KMS-11 (cell line): Measurements from ENCODE around the gene PLXNA4.

ENCODE experiments used
- H2AFZ ChIP-seq: fragments of 200-600 bp; sonication (generic); 2 replicates; pipeline ENCODE4 v1.6.1; 2016; ENCODE audit warnings: antibody characterized with exemption, mixed run types, low read depth
- H3K27ac ChIP-seq: fragments of 200-600 bp; sonication (generic); 2 replicates; pipeline ENCODE4 v1.6.1; 2016; ENCODE audit warnings: mild to moderate bottlenecking, mixed run types
- H3K27me3 ChIP-seq: fragments of 200-600 bp; sonication (generic); 2 replicates; pipeline ENCODE4 v1.6.1; 2017; ENCODE audit warnings: mild to moderate bottlenecking, low read depth, mixed run types, moderate library complexity; ENCODE audit not compliant: insufficient read depth
- H3K36me3 ChIP-seq: fragments of 200-600 bp; sonication (generic); 2 replicates; pipeline ENCODE4 v1.6.1; 2017; ENCODE audit warnings: mild to moderate bottlenecking, mixed run types; ENCODE audit not compliant: insufficient read depth
- H3K4me1 ChIP-seq: fragments of 200-600 bp; sonication (generic); 2 replicates; pipeline ENCODE4 v1.6.1; 2016; ENCODE audit warnings: mild to moderate bottlenecking, low read depth, mixed run types; ENCODE audit not compliant: poor library complexity, severe bottlenecking
- H3K4me2 ChIP-seq: fragments of 200-600 bp; sonication (generic); 2 replicates; pipeline ENCODE4 v1.7.0; 2016; ENCODE audit warnings: mild to moderate bottlenecking, mixed run types
- H3K4me3 ChIP-seq: fragments of 200-600 bp; sonication (generic); IDR thresholded peaks from 2 replicates; pipeline ENCODE4 v1.6.1; 2017; ENCODE audit warnings: low read depth, low read length, mixed read lengths; ENCODE audit not compliant: insufficient read depth
- H3K79me2 ChIP-seq: fragments of 200-600 bp; sonication (generic); 2 replicates; pipeline ENCODE4 v1.6.1; 2016; ENCODE audit warnings: low read depth, mixed run types; ENCODE audit not compliant: insufficient read depth
- H3K9ac ChIP-seq: fragments of 200-600 bp; sonication (generic); 2 replicates; pipeline ENCODE4 v1.6.1; 2016; ENCODE audit warnings: mild to moderate bottlenecking, mixed run types
- H4K20me1 ChIP-seq: fragments of 200-600 bp; sonication (generic); 2 replicates; pipeline ENCODE4 v1.6.1; 2016; ENCODE audit warnings: mild to moderate bottlenecking, mixed run types; ENCODE audit not compliant: insufficient read depth
- CTCF ChIP-seq: fragments of 200-600 bp; sonication (generic); conservative IDR thresholded peaks from 2 replicates; pipeline ENCODE4 v1.6.1; 2017; ENCODE audit warnings: low read depth, mild to moderate bottlenecking, antibody characterized with exemption, low read length, moderate library complexity, mixed read lengths

The PLXNA4 gene

DNA sequence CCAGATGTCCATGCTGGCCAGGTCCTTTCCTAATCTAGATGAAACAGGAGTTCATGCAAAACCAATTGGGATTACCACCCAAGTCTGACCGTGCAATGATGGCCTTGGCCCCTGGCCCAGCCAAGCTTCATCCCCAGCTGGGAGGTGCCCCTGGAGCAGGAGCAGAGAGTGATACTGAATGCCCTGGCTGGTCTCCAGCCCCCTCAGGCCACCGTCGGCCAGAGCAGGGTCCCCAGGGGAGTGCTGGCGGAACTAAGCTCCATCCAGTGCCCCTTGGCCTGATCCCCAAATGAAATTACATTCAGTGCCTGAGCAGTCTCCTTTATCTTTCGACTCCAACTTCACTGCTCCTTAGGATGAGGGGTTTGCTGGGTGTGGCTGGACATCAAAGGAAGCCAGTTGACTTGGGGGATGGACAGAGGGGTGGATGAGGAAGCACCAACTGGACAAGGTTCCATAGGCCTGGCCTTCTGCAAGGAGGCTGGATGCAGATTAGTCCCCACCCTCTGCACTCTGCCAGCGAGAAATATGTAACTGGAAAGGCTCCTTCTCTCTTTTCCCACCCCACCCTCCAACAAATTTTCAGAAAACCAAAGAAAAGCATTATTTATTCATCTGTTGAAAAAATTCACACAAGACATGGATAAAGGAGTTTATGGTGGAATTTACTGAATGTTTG lies 275.5 kb downstream of the PLXNA4 start:
- no peaks in the 10 kb centered on the region for H3K27me3 ChIP-seq
- no peak overlapping the region for H3K4me2 ChIP-seq
- no peak overlapping the region for H3K27ac ChIP-seq

DNA sequence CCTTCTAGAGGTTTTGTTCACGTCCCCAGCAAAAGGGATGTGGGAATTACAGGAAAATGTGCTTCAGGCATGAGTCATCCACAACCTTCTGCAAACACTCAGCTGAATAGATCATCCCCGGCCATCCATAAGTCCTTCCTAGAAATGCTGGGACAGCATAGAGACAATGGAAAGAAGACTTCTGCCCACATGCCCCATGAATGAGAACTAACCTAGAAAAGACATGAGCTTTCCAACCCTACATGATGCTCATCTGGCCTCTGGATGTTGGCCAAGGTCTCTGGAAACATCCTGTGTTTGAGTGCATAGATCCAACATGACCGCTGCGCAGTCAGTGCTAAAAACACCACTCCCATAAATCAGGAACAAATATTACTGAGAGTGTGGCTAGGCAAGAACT lies 277.5 kb downstream of the PLXNA4 start:
- H3K9ac ChIP-seq, result no peak overlapping the region
- H3K4me2 ChIP-seq, result no peak overlapping the region
- no peaks in the 10 kb centered on the region for H3K27me3 ChIP-seq
- H3K36me3 ChIP-seq, result no peaks in the 10 kb centered on the region
- no peak overlapping the region for H2AFZ ChIP-seq
- H3K4me1 ChIP-seq, result no peaks in the 10 kb centered on the region
- no peak overlapping the region for H3K27ac ChIP-seq
- H4K20me1 ChIP-seq, result no peaks in the 10 kb centered on the region
- no peaks in the 10 kb centered on the region for H3K79me2 ChIP-seq
- TF ChIP-seq CTCF, result no peak
- no peak overlapping the region for H3K4me3 ChIP-seq

More for the DNA sequence above, 275.5 kb downstream of the PLXNA4 start:
- Histone ChIP-seq H4K20me1 (no peaks in the 10 kb centered on the region), H3K4me1 (no peaks in the 10 kb centered on the region), H3K4me3 (no peak overlapping the region), H3K36me3 (no peaks in the 10 kb centered on the region), H3K79me2 (no peaks in the 10 kb centered on the region), H2AFZ (no peak overlapping the region), H3K9ac (no peak overlapping the region)
- no peak for TF ChIP-seq CTCF

GRCh38 chr7:132296820-132297219 lies 279.4 kb downstream of the PLXNA4 start:
- Histone ChIP-seq H3K4me3 (no peak overlapping the region), H3K9ac (no peak overlapping the region), H4K20me1 (no peaks in the 10 kb centered on the region), H3K4me1 (no peaks in the 10 kb centered on the region), H3K79me2 (no peaks in the 10 kb centered on the region), H3K36me3 (no peaks in the 10 kb centered on the region), H3K4me2 (no peak overlapping the region), H3K27ac (no peak overlapping the region), H2AFZ (no peak overlapping the region), H3K27me3 (no peaks in the 10 kb centered on the region)
- TF ChIP-seq CTCF, result no peak

DNA sequence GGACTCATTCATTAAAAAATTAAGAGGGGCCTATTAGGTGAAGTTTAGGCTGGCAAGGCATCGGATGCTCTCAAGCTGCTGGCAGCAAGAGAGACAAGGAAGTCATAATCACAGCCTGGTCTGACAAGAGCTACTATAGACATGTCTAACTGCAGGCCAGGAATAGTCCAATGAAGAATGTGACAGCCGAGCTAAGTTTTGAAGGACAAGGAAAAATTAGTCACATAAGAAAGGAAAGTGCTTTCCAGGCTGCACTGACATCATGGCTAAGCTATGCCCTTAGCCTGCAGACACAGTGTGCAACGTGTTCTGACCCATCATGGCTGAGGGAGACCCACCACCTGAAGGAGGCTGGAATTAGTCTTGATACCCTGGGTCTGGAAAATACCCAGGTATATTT lies 281.1 kb downstream of the PLXNA4 start:
- H4K20me1 ChIP-seq, result no peaks in the 10 kb centered on the region
- no peaks in the 10 kb centered on the region for H3K4me1 ChIP-seq
- H2AFZ ChIP-seq, result no peak overlapping the region
- H3K4me3 ChIP-seq, result no peak overlapping the region
- H3K27me3 ChIP-seq, result no peaks in the 10 kb centered on the region
- H3K79me2 ChIP-seq, result no peaks in the 10 kb centered on the region
- no peak for TF ChIP-seq CTCF
- no peaks in the 10 kb centered on the region for H3K36me3 ChIP-seq
- no peak overlapping the region for H3K9ac ChIP-seq
- no peak overlapping the region for H3K27ac ChIP-seq
- H3K4me2 ChIP-seq, result no peak overlapping the region
